HUES48 (cell line): ENCODE data around the gene PCDHGC3.

ENCODE experiments used
- H3K27ac ChIP-seq: one replicate; pipeline ENCODE4 v1.7.0; 2013; ENCODE audit warnings: low read depth, low read length, inconsistent platforms
- H3K27me3 ChIP-seq: 2 replicates; pipeline ENCODE4 v1.6.1; 2013; ENCODE audit warnings: mild to moderate bottlenecking, low read length; ENCODE audit not compliant: control insufficient read depth, insufficient read depth
- H3K36me3 ChIP-seq: 2 replicates; pipeline ENCODE4 v1.6.1; 2013; ENCODE audit warnings: low read length; ENCODE audit not compliant: control insufficient read depth, insufficient read depth
- H3K4me1 ChIP-seq: 2 replicates; pipeline ENCODE4 v1.6.1; 2013; ENCODE audit warnings: mild to moderate bottlenecking, low read length; ENCODE audit not compliant: control insufficient read depth, insufficient read depth
- H3K4me3 ChIP-seq: 2 replicates; pipeline ENCODE4 v1.5.1; 2013; ENCODE audit warnings: mild to moderate bottlenecking, low read depth, low read length
- H3K9ac ChIP-seq: 2 replicates; pipeline ENCODE4 v1.6.1; 2013; ENCODE audit warnings: mild to moderate bottlenecking, low read depth, low read length, moderate library complexity
- H3K9me3 ChIP-seq: 2 replicates; pipeline ENCODE4 v1.6.1; 2013; ENCODE audit warnings: low read length; ENCODE audit not compliant: control insufficient read depth, insufficient read depth

The PCDHGC3 gene

GRCh38 chr5:141485321-141486055 lies 9.7 kb downstream of the PCDHGC3 start:
- Histone ChIP-seq H3K36me3 (no peaks in the 10 kb centered on the region), H3K9ac (no peak overlapping the region)

GRCh38 chr5:141486091-141486490 lies 10.3 kb downstream of the PCDHGC3 start:
- Histone ChIP-seq H3K4me3 (no peak overlapping the region), H3K9ac (no peak overlapping the region), H3K27ac (no peak overlapping the region), H3K9me3 (no peaks in the 10 kb centered on the region), H3K36me3 (no peaks in the 10 kb centered on the region), H3K4me1 (peaks cover 19% of the 10 kb centered on the region), H3K27me3 (peaks cover 61% of the 10 kb centered on the region)

More at GRCh38 chr5:141485321-141486055, 9.7 kb downstream of the PCDHGC3 start:
- Histone ChIP-seq H3K4me1 (peaks cover 18% of the 10 kb centered on the region), H3K4me3 (peak overlapping the region; percentile 70), H3K27ac (no peak overlapping the region), H3K9me3 (no peaks in the 10 kb centered on the region), H3K27me3 (peaks cover 55% of the 10 kb centered on the region)

GRCh38 chr5:141487131-141487530 lies 11.4 kb downstream of the PCDHGC3 start:
- Histone ChIP-seq H3K9me3 (no peaks in the 10 kb centered on the region), H3K27ac (no peak overlapping the region)

GRCh38 chr5:141488591-141489561 lies 13.1 kb downstream of the PCDHGC3 start, which contains the start of gene PCDHGC5:
TSS of gene PCDHGC5 (plus strand) at chr5:141489081. CDS start at chr5:141489241, 160 bp downstream.
- Histone ChIP-seq H3K4me1 (peaks cover 19% of the 10 kb centered on the region), H3K9ac (no peak within 1 kb of the TSS), H3K9me3 (no peaks in the 10 kb centered on the region), H3K27me3 (peaks cover 89% of the 10 kb centered on the region), H3K4me3 (no peak within 1 kb of the TSS), H3K36me3 (no peaks in the 10 kb centered on the region), H3K27ac (no peak within 1 kb of the TSS)

More at GRCh38 chr5:141487131-141487530, 11.4 kb downstream of the PCDHGC3 start:
- Histone ChIP-seq H3K36me3 (no peaks in the 10 kb centered on the region), H3K9ac (no peak overlapping the region), H3K4me1 (peaks cover 25% of the 10 kb centered on the region), H3K4me3 (no peak overlapping the region), H3K27me3 (peaks cover 72% of the 10 kb centered on the region)

- Histone ChIP-seq H3K27me3 (peaks cover 99% of the 10 kb centered on the region), H3K4me1 (peaks cover 20% of the 10 kb centered on the region), H3K9me3 (no peaks in the 10 kb centered on the region), H3K4me3 (no peak overlapping the region), H3K27ac (no peak overlapping the region), H3K36me3 (no peaks in the 10 kb centered on the region), H3K9ac (no peak overlapping the region)
Measured at GRCh38 chr5:141489841-141490240, 14.1 kb downstream of the PCDHGC3 start.

- no peak overlapping the region for H3K4me3 ChIP-seq
- no peaks in the 10 kb centered on the region for H3K36me3 ChIP-seq
- H3K9me3 ChIP-seq, result no peaks in the 10 kb centered on the region
- H3K4me1 ChIP-seq, result peaks cover 23% of the 10 kb centered on the region
- H3K27ac ChIP-seq, result no peak overlapping the region
- H3K9ac ChIP-seq, result no peak overlapping the region
- peaks cover 99% of the 10 kb centered on the region for H3K27me3 ChIP-seq
Measured at GRCh38 chr5:141490271-141490670, 14.5 kb downstream of the PCDHGC3 start.

- Histone ChIP-seq H3K36me3 (no peaks in the 10 kb centered on the region), H3K27me3 (peaks cover 98% of the 10 kb centered on the region)
Measured at GRCh38 chr5:141490771-141491170, 15.0 kb downstream of the PCDHGC3 start.

GRCh38 chr5:141491323-141492167 lies 15.8 kb downstream of the PCDHGC3 start:
- Histone ChIP-seq H3K9ac (no peak overlapping the region), H3K27me3 (peaks cover 94% of the 10 kb centered on the region), H3K27ac (no peak overlapping the region), H3K36me3 (no peaks in the 10 kb centered on the region), H3K4me1 (peaks cover 32% of the 10 kb centered on the region), H3K9me3 (no peaks in the 10 kb centered on the region), H3K4me3 (peak overlapping the region; percentile 59)

More at GRCh38 chr5:141490771-141491170, 15.0 kb downstream of the PCDHGC3 start:
- Histone ChIP-seq H3K27ac (no peak overlapping the region), H3K4me3 (no peak overlapping the region), H3K4me1 (peaks cover 24% of the 10 kb centered on the region), H3K9me3 (no peaks in the 10 kb centered on the region), H3K9ac (no peak overlapping the region)

GRCh38 chr5:141492168-141492885 lies 16.6 kb downstream of the PCDHGC3 start:
- Histone ChIP-seq H3K4me3 (peak overlapping the region; percentile 59), H3K27ac (no peak overlapping the region), H3K27me3 (peaks cover 86% of the 10 kb centered on the region), H3K4me1 (peaks cover 33% of the 10 kb centered on the region), H3K36me3 (no peaks in the 10 kb centered on the region), H3K9me3 (no peaks in the 10 kb centered on the region), H3K9ac (no peak overlapping the region)
